HG02938 (cell line): ENCODE measurements around the gene TPST2.

Experiments
- ATAC-seq: cut with Tn5 transposase; IDR thresholded peaks from one replicate; pipeline ENCODE4 v1.9.1; 2021; ENCODE audit warnings: mild to moderate bottlenecking, moderate library complexity; ENCODE audit not compliant: unreplicated experiment

Gene TPST2

DNA sequence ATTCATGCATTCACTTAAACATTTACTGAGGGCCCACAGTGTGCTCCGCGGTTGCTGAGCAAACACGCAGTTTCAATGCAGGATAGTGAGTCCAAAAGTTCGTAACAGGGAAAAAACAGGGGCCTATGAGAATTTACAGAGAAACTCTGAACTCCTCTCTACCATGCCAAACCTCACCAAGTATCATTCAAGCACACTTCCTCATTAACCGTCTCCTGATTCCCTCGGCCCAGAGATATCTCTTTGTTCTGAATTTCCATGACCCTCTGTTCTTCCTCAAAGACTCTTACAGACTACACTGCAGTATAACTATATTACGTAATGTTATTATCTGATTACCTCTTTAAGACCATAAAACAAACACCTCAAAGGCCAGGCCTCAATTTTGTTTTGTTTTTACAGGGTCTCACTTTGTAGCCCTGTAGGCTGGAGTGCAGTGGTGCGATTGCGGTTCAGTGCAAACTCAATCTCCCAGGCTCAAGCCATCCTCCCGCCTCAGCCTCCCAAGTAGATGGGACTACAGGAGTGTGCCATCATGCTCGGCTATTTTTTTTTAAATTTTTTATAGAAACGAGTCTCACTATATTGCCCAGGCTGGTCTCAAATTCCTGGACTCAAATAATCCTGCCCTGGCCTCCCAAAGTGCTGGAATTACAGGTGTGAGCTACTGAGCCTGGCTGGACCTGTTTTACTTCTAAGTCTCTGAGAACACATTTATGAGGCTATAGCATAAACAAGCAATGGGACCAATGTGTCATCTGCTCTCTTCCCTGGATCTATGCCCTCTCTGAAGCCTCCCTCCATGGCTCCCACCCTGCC, 109.9 kb downstream of the TPST2 start:
- no peak for ATAC-seq

DNA sequence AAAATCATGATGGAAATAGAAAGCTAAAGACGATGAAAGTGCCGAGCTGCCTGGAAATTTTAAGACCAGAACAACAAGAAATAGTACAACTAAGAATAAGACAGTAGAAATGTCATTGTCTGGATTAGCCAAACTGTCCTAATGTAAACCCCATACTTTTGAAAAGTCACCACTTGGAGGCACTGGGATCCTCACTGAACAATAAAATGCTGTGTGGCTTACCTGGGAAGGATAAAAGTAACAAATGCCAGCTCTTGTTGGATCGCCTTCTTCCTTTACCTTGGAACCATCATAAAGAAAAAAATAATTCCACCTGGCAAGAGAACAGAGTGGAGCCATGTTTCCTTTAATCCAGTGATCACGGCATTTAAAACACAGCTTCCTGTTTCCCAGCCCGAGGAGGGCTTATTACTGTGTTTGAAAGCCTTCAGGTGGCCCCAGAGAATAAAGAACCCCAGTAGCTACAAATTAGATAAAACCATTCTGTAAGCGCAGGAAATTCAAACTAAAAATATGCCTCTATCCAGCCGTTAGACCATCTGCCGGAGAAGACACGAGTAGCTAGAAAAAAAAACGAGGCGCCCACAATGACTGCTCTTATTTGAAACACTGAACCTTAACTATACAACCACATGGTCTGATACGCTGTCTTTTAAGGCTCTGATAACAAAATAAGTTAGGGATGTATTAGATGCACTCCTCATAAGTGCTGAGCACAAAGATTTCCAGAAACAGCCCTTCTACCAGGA, 110.7 kb downstream of the TPST2 start:
- ATAC-seq: no peak

DNA sequence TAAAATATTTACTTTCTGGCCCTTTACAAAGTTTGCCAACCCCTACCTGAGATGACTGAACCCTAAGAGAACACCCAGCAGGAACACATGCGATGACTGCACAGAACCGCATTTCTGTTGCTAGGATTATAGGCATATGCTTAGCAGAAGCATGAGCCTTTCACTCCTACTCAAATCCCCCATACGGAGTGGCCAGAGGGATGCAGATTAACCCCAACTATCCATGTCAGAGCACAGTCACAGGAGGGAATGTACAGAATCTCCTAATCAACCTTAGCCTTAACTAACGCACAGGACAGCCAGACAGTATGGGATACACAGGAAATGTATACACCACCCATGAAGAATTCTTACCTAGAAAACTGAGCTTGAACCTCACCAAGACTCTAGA, 112.6 kb downstream of the TPST2 start:
- ATAC-seq: no peak

DNA sequence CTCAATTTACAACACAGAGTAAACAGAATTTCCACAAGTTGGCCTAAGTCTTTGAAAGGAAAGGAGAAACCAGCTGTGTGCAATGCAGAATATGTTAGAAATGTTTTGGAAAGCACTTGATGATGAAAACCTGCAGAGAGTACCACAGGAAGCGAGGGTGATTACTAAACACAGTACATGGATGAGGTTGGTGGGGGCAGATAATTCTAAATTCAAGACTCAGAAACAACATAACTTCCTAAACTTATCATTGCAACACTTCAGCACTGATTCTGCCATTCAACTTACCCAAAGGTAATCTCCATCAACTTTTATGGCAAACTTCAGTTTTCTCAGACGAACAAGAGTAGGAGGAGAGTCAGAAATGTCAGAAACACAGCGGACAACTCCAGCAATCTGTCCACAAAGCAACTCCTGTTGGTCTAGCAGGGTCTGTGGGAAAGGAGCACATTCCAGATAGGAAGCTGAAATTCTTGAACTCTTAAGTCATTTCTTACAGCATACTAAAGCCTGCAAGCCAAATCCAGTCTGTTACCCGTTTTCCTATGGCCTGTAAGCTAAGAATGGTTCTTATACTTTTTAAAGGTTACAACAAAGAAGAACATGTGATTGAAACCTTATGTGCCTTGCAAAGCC, 113.1 kb downstream of the TPST2 start:
- ATAC-seq: no peak

DNA sequence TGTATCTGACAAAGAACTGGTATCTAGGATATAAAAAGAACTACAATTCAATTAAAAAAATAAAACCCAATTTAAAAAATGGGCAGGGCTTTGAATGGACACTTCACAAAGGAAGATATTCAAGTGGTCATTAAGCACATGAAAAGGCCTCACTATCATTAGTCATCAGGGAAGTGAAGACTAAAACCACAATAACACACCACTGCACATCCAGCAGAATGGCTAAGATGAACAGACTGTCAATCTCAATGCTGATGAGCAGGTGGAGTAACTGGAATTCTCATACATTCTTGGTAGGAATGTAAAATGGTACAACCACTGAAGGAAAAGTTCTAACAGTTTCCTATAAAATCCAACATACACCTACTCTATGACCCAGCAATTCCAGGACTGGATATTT, 115.2 kb downstream of the TPST2 start:
- ATAC-seq: no peak
